ENCODE data around the gene ARHGDIA.
A peak's percentile ranks its signal among the peaks of the same experiment; 100 is the strongest.

ARHGDIA gene

GRCh38 chr17:81865358-81865732, 5.8 kb downstream of the ARHGDIA start:
- Histone ChIP-seq H3K27me3 (ENCODE audit: control insufficient read depth, insufficient read depth, low read length) (no peaks in the 10 kb centered on the region), H3K4me1 (ENCODE audit: control insufficient read depth, insufficient read depth, low read length) (no peaks in the 10 kb centered on the region)

GRCh38 chr17:81863833-81864768, 7.0 kb downstream of the ARHGDIA start:
- Histone ChIP-seq H3K27me3 (ENCODE audit: control insufficient read depth, insufficient read depth, low read length) (no peaks in the 10 kb centered on the region), H3K36me3 (ENCODE audit: control insufficient read depth, insufficient read depth, low read length) (peaks cover 35% of the 10 kb centered on the region), H3K4me3 (ENCODE audit: low read depth, low read length) (no peak overlapping the region), H3K4me1 (ENCODE audit: control insufficient read depth, insufficient read depth, low read length) (peaks cover 5% of the 10 kb centered on the region), H3K9ac (ENCODE audit: low read depth, low read length) (no peak overlapping the region), H3K9me3 (ENCODE audit: control insufficient read depth, insufficient read depth, low read length) (no peaks in the 10 kb centered on the region)

More at GRCh38 chr17:81865358-81865732, 5.8 kb downstream of the ARHGDIA start:
- H3K9ac ChIP-seq (ENCODE audit: low read depth, low read length), result no peak overlapping the region
- H3K36me3 ChIP-seq (ENCODE audit: control insufficient read depth, insufficient read depth, low read length), result peaks cover 34% of the 10 kb centered on the region
- H3K4me3 ChIP-seq (ENCODE audit: low read depth, low read length), result no peak overlapping the region
- H3K9me3 ChIP-seq (ENCODE audit: control insufficient read depth, insufficient read depth, low read length), result no peaks in the 10 kb centered on the region

GRCh38 chr17:81863123-81863675, 7.9 kb downstream of the ARHGDIA start:
- Histone ChIP-seq H3K4me3 (ENCODE audit: low read depth, low read length) (peak overlapping the region; percentile 15), H3K9me3 (ENCODE audit: control insufficient read depth, insufficient read depth, low read length) (no peaks in the 10 kb centered on the region), H3K4me1 (ENCODE audit: control insufficient read depth, insufficient read depth, low read length) (peaks cover 5% of the 10 kb centered on the region), H3K27me3 (ENCODE audit: control insufficient read depth, insufficient read depth, low read length) (no peaks in the 10 kb centered on the region), H3K36me3 (ENCODE audit: control insufficient read depth, insufficient read depth, low read length) (peaks cover 37% of the 10 kb centered on the region), H3K9ac (ENCODE audit: low read depth, low read length) (no peak overlapping the region)

GRCh38 chr17:81860756-81861568, 10.2 kb downstream of the ARHGDIA start:
- H3K9me3 ChIP-seq (ENCODE audit: control insufficient read depth, insufficient read depth, low read length), result no peaks in the 10 kb centered on the region
- peak overlapping the region; percentile 97 for H3K9ac ChIP-seq (ENCODE audit: low read depth, low read length)
- no peaks in the 10 kb centered on the region for H3K27me3 ChIP-seq (ENCODE audit: control insufficient read depth, insufficient read depth, low read length)
- H3K4me3 ChIP-seq (ENCODE audit: low read depth, low read length), result peak overlapping the region; percentile 88
- peaks cover 5% of the 10 kb centered on the region for H3K4me1 ChIP-seq (ENCODE audit: control insufficient read depth, insufficient read depth, low read length)
- peaks cover 37% of the 10 kb centered on the region for H3K36me3 ChIP-seq (ENCODE audit: control insufficient read depth, insufficient read depth, low read length)

- H3K4me3 ChIP-seq (ENCODE audit: low read depth, low read length), result peak within 1 kb of the TSS; percentile 88
These were observed 11.0 kb downstream of the ARHGDIA start, which contains the start of gene P4HB for GRCh38 chr17:81859906-81860755. P4HB (minus strand) TSS chr17:81860535; CDS start chr17:81860471, 64 bp downstream.

GRCh38 chr17:81858967-81859905, 11.9 kb downstream of the ARHGDIA start:
- H3K36me3 ChIP-seq (ENCODE audit: control insufficient read depth, insufficient read depth, low read length), result peaks cover 44% of the 10 kb centered on the region
- peak overlapping the region; percentile 87 for H3K9ac ChIP-seq (ENCODE audit: low read depth, low read length)
- peaks cover 5% of the 10 kb centered on the region for H3K4me1 ChIP-seq (ENCODE audit: control insufficient read depth, insufficient read depth, low read length)
- no peaks in the 10 kb centered on the region for H3K9me3 ChIP-seq (ENCODE audit: control insufficient read depth, insufficient read depth, low read length)
- H3K4me3 ChIP-seq (ENCODE audit: low read depth, low read length), result peak overlapping the region; percentile 61
- H3K27me3 ChIP-seq (ENCODE audit: control insufficient read depth, insufficient read depth, low read length), result no peaks in the 10 kb centered on the region

More at GRCh38 chr17:81859906-81860755, 11.0 kb downstream of the ARHGDIA start, which contains the start of gene P4HB:
- H3K9me3 ChIP-seq (ENCODE audit: control insufficient read depth, insufficient read depth, low read length), result no peaks in the 10 kb centered on the region
- peak within 1 kb of the TSS; percentile 97 for H3K9ac ChIP-seq (ENCODE audit: low read depth, low read length)
- H3K4me1 ChIP-seq (ENCODE audit: control insufficient read depth, insufficient read depth, low read length), result peaks cover 5% of the 10 kb centered on the region
- H3K36me3 ChIP-seq (ENCODE audit: control insufficient read depth, insufficient read depth, low read length), result peaks cover 38% of the 10 kb centered on the region
- H3K27me3 ChIP-seq (ENCODE audit: control insufficient read depth, insufficient read depth, low read length), result no peaks in the 10 kb centered on the region

- peaks cover 5% of the 10 kb centered on the region for H3K4me1 ChIP-seq (ENCODE audit: control insufficient read depth, insufficient read depth, low read length)
- H3K27me3 ChIP-seq (ENCODE audit: control insufficient read depth, insufficient read depth, low read length), result no peaks in the 10 kb centered on the region
- H3K36me3 ChIP-seq (ENCODE audit: control insufficient read depth, insufficient read depth, low read length), result peaks cover 49% of the 10 kb centered on the region
- no peaks in the 10 kb centered on the region for H3K9me3 ChIP-seq (ENCODE audit: control insufficient read depth, insufficient read depth, low read length)
- no peak overlapping the region for H3K9ac ChIP-seq (ENCODE audit: low read depth, low read length)
- peak overlapping the region; percentile 61 for H3K4me3 ChIP-seq (ENCODE audit: low read depth, low read length)
These were observed 12.8 kb downstream of the ARHGDIA start for GRCh38 chr17:81858170-81858966.

GRCh38 chr17:81854974-81855774, 16.0 kb downstream of the ARHGDIA start:
- Histone ChIP-seq H3K9ac (ENCODE audit: low read depth, low read length) (no peak overlapping the region), H3K27me3 (ENCODE audit: control insufficient read depth, insufficient read depth, low read length) (no peaks in the 10 kb centered on the region), H3K36me3 (ENCODE audit: control insufficient read depth, insufficient read depth, low read length) (peaks cover 62% of the 10 kb centered on the region), H3K4me1 (ENCODE audit: control insufficient read depth, insufficient read depth, low read length) (peaks cover 5% of the 10 kb centered on the region), H3K9me3 (ENCODE audit: control insufficient read depth, insufficient read depth, low read length) (no peaks in the 10 kb centered on the region), H3K4me3 (ENCODE audit: low read depth, low read length) (no peak overlapping the region)

- Histone ChIP-seq H3K9me3 (ENCODE audit: control insufficient read depth, insufficient read depth, low read length) (no peaks in the 10 kb centered on the region), H3K4me1 (ENCODE audit: control insufficient read depth, insufficient read depth, low read length) (no peaks in the 10 kb centered on the region), H3K9ac (ENCODE audit: low read depth, low read length) (no peak overlapping the region), H3K36me3 (ENCODE audit: control insufficient read depth, insufficient read depth, low read length) (peaks cover 48% of the 10 kb centered on the region), H3K27me3 (ENCODE audit: control insufficient read depth, insufficient read depth, low read length) (no peaks in the 10 kb centered on the region), H3K4me3 (ENCODE audit: low read depth, low read length) (no peak overlapping the region)
These were observed 18.9 kb downstream of the ARHGDIA start for GRCh38 chr17:81852237-81852636.
